HG03064 (cell line): Measurements from ENCODE around the gene CYB5B.

ENCODE experiments used
- ATAC-seq: cut with Tn5 transposase; IDR thresholded peaks from one replicate; pipeline ENCODE4 v1.9.1; 2021; ENCODE audit warnings: low read depth; ENCODE audit not compliant: unreplicated experiment

The CYB5B gene

DNA sequence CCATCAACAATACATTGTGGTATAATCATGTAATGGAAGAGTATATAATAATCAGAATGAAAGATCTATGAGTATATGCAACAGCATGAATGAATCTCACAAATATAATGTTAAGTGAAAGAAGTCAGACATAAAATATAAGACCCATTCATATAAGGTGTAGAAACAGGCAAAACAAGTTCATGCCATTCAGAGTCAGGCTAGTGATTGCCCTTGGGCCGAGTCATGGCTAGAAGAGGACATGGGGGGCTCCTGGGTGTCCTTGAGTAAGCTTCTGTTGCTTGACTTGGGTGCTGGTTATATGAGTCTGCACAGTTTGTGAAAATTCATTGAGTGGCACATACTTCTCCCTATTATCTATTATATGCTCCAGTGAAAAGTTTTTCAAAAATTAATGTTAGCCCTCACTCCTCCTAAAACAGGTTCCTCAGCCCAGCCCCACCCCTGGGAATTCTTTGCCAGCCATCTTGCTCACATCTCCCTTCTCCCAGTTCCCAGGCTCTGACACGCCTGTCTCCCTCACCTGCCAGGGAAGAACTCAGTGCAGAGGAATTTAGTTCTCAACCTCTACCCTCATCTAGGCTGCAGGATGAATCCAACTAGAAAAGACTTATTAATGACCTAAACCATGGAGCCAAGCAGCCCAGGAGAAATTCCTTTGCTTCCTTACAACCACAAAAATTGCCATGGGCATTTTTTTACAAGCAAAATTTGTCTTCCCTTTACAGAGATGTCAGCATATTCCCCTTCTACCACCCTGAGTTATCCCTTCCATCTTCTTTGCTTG, 89.0 kb downstream of the CYB5B start:
- no peak for ATAC-seq

DNA sequence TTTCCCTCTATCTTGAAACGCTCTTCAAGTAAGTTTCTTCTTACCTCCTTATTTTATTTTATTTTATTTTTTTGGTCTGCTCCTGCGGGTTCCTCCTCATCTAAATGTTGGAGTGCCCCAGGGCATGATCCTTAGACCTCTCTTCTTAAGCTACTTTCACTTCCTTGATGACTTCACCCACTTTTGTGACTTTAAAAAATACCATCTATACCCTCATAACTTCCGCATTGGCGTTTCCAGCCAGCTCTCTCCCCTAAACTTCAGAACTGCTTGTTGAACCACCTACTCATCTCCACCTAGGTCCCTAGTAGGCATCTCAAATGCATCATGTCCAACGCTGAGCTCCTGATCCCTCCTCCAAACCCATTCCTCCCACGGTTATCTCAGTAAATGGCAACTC, 89.9 kb downstream of the CYB5B start:
- ATAC-seq = no peak
